Fibroblast of lung (primary cell): ENCODE measurements around the gene SBF2. TPM values are rescaled to one million over a fixed set of nuclear protein-coding genes. Genes with fewer than 3 reads are reported as not detected.
A peak's percentile ranks its signal among the peaks of the same experiment; 100 is the strongest.

Source experiments
- DNase-seq, 2 donors: peaks; one replicate each; pipeline versions ENCODE4 v3.0.0 to v3.0.0-alpha.2; 2010; ENCODE audit warnings: low read depth in 2 of 2
- H2AFZ ChIP-seq: 2 replicates; pipeline ENCODE4 v1.5.1; 2012; ENCODE audit warnings: low read length, control low read depth, inconsistent platforms
- H3K27ac ChIP-seq: 2 replicates; pipeline ENCODE4 v1.5.1; 2011; ENCODE audit warnings: low read length, control low read depth; ENCODE audit not compliant: insufficient read depth
- H3K27me3 ChIP-seq: 2 replicates; pipeline ENCODE4 v1.5.1; 2011; ENCODE audit warnings: mild to moderate bottlenecking, low read length; ENCODE audit not compliant: control insufficient read depth, insufficient read depth
- H3K36me3 ChIP-seq: 2 replicates; pipeline ENCODE4 v1.5.1; 2011; ENCODE audit warnings: low read length; ENCODE audit not compliant: control insufficient read depth, insufficient read depth
- H3K4me1 ChIP-seq: 2 replicates; pipeline ENCODE4 v1.5.1; 2011; ENCODE audit warnings: low read length; ENCODE audit not compliant: control insufficient read depth, insufficient read depth; ENCODE audit errors: extremely low read depth
- H3K4me2 ChIP-seq: 2 replicates; pipeline ENCODE4 v1.5.1; 2011; ENCODE audit warnings: low read length, control low read depth; ENCODE audit not compliant: insufficient read depth; ENCODE audit errors: extremely low read depth
- H3K4me3 ChIP-seq, 4 experiments: fragments of 200-600 bp in 1 of 4; sonication (generic) in 1 of 4; replicated peaks in 1 of 4; 2 replicates each; pipeline ENCODE4 v1.5.1; 2011 to 2016; ENCODE audit warnings: low read length in 4 of 4, low read depth in 3 of 4, mild to moderate bottlenecking in 3 of 4, control low read depth in 2 of 4, inconsistent platforms in 1 of 4, mixed read lengths in 1 of 4; ENCODE audit not compliant: insufficient read depth in 1 of 4; ENCODE audit errors: control extremely low read depth in 1 of 4
- H3K79me2 ChIP-seq: 2 replicates; pipeline ENCODE4 v1.5.1; 2012; ENCODE audit warnings: mild to moderate bottlenecking, low read length, inconsistent platforms; ENCODE audit not compliant: control insufficient read depth, insufficient read depth
- H3K9ac ChIP-seq: 2 replicates; pipeline ENCODE4 v1.5.1; 2011; ENCODE audit warnings: mild to moderate bottlenecking, low read length, control low read depth; ENCODE audit not compliant: insufficient read depth
- H3K9me3 ChIP-seq: 2 replicates; pipeline ENCODE4 v1.5.1; 2012; ENCODE audit warnings: low read depth, low read length; ENCODE audit not compliant: control insufficient read depth, insufficient read depth
- H4K20me1 ChIP-seq: 2 replicates; pipeline ENCODE4 v1.5.1; 2011; ENCODE audit warnings: low read length; ENCODE audit not compliant: control insufficient read depth, insufficient read depth; ENCODE audit errors: extremely low read depth
- CTCF ChIP-seq, 2 donors: IDR thresholded peaks in 1 of 2; conservative IDR thresholded peaks in 1 of 2; 1 replicate in 1 of 2; 2 replicates in 1 of 2; pipeline ENCODE4 v1.5.1; 2011 to 2012; ENCODE audit warnings: low read length in 2 of 2, control low read depth in 1 of 2, inconsistent platforms in 1 of 2, low read depth in 1 of 2, mild to moderate bottlenecking in 1 of 2
- EZH2 ChIP-seq: IDR thresholded peaks from 2 replicates; pipeline ENCODE4 v1.5.1; 2012; ENCODE audit warnings: low read length, control low read depth, mild to moderate bottlenecking; ENCODE audit errors: missing control alignments
- polyA plus RNA-seq, 2 donors: library from polyadenylated mRNA; depleted of rRNA in 1 of 2; stranded (reverse) in 1 of 2; unstranded in 1 of 2; fragments of >200 nt; gene quantifications; 2 replicates each; pipeline ENCODE4 v1.2.1, GENCODE V29; 2011 to 2012; ENCODE audit warnings: missing spikeins in 1 of 2
- total RNA-seq: library from RNA; depleted of rRNA; stranded (reverse); fragments of >200 nt; gene quantifications from 2 replicates; pipeline ENCODE4 v1.2.1, GENCODE V29; 2014

Gene SBF2
- total and polyA plus RNA-seq, 2 donors (not counting 1 experiment from before 2014, with no cell fraction given): 69.4 to 95.9 TPM

- no peaks in the 10 kb centered on the region for H3K36me3 ChIP-seq
- H4K20me1 ChIP-seq: no peaks in the 10 kb centered on the region
- TF ChIP-seq CTCF (conservative IDR thresholded peaks at IDR 0.05 in 1 of 2, IDR thresholded peaks at IDR 0.05 in 1 of 2; ENCODE audit: low read depth in 1 of 2, low read length in 2 of 2) (no peak), EZH2 (no peak)
- H3K4me2 ChIP-seq: no peak overlapping the region
- no peak overlapping the region for H3K4me3 ChIP-seq
- H3K27me3 ChIP-seq: no peaks in the 10 kb centered on the region
- H3K9me3 ChIP-seq: no peaks in the 10 kb centered on the region
- no peak overlapping the region for H3K27ac ChIP-seq
- DNase-seq: no peak
- peaks cover 7% of the 10 kb centered on the region for H3K4me1 ChIP-seq
- H3K79me2 ChIP-seq: peaks cover 1% of the 10 kb centered on the region
- no peak overlapping the region for H2AFZ ChIP-seq
- H3K9ac ChIP-seq: no peak overlapping the region
These were observed 180.2 kb downstream of the SBF2 start for GRCh38 chr11:10113852-10114251.

DNA sequence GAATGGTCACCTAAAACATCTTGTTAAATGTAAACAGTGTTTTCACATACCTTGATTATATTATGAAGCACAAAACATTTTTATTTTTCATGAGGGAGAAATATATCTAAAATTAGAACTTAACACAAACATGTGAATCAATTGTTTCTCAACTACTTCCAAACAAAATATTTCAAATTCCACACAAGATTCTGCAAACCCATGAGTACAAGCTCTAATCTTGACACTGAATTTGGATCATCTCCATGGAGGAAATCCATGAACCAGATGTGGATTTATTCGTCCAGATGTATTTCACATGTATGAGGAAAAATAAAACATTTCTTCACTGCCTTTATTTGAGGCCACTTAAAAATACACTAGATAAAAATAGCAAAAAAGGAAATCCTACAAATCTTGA, 184.2 kb downstream of the SBF2 start:
- Histone ChIP-seq H3K9ac (no peak overlapping the region), H3K4me3 (no peak overlapping the region), H3K4me2 (peak overlapping the region; percentile 55), H4K20me1 (no peaks in the 10 kb centered on the region), H3K9me3 (no peaks in the 10 kb centered on the region), H3K27me3 (no peaks in the 10 kb centered on the region), H2AFZ (no peak overlapping the region), H3K27ac (peak overlapping the region; percentile 60), H3K4me1 (peaks cover 4% of the 10 kb centered on the region), H3K79me2 (peaks cover 1% of the 10 kb centered on the region), H3K36me3 (no peaks in the 10 kb centered on the region)
- DNase-seq: peak; percentile 67 to 93
- TF ChIP-seq EZH2 (no peak), CTCF (conservative IDR thresholded peaks at IDR 0.05 in 1 of 2, IDR thresholded peaks at IDR 0.05 in 1 of 2; ENCODE audit: low read depth in 1 of 2, low read length in 2 of 2) (no peak)

- H3K27me3 ChIP-seq: no peaks in the 10 kb centered on the region
- no peaks in the 10 kb centered on the region for H3K36me3 ChIP-seq
- H3K9me3 ChIP-seq: no peaks in the 10 kb centered on the region
- H3K4me3 ChIP-seq: peak overlapping the region in 1 of 4 experiments; percentile 17
- no peaks in the 10 kb centered on the region for H4K20me1 ChIP-seq
- peaks cover 1% of the 10 kb centered on the region for H3K79me2 ChIP-seq
- no peak overlapping the region for H3K9ac ChIP-seq
- H3K27ac ChIP-seq: peak overlapping the region; percentile 60
- H3K4me2 ChIP-seq: peak overlapping the region; percentile 55
- DNase-seq: peak; percentile 17 to 90
- peaks cover 3% of the 10 kb centered on the region for H3K4me1 ChIP-seq
- no peak overlapping the region for H2AFZ ChIP-seq
- TF ChIP-seq CTCF (conservative IDR thresholded peaks at IDR 0.05 in 1 of 2, IDR thresholded peaks at IDR 0.05 in 1 of 2; ENCODE audit: low read depth in 1 of 2, low read length in 2 of 2) (no peak), EZH2 (no peak)
These were observed 184.9 kb downstream of the SBF2 start for GRCh38 chr11:10108915-10109680.
